HG02610 (cell line): Measurements from ENCODE around the gene CYTL1.
"Not testable (repeated sequence)": the region's sequence is repeated elsewhere in the genome, so short reads cannot be mapped to it uniquely, and the experiment has no call there.

ENCODE experiments used
- ATAC-seq: cut with Tn5 transposase; IDR thresholded peaks from one replicate; pipeline ENCODE4 v1.9.1; 2021; ENCODE audit warnings: mild to moderate bottlenecking, moderate library complexity; ENCODE audit not compliant: unreplicated experiment

Gene CYTL1

GRCh38 chr4:5003372-5003857 lies 15.8 kb downstream of the CYTL1 start:
- ATAC-seq: no peak

- ATAC-seq: not testable (repeated sequence)
Measured at GRCh38 chr4:5001641-5002040, 17.6 kb downstream of the CYTL1 start.

GRCh38 chr4:4996935-4997334 lies 22.3 kb downstream of the CYTL1 start:
- not testable (repeated sequence) for ATAC-seq

GRCh38 chr4:4995908-4996265 lies 23.4 kb downstream of the CYTL1 start:
- ATAC-seq: no peak

GRCh38 chr4:4995103-4995907 lies 24.0 kb downstream of the CYTL1 start:
- ATAC-seq: no peak

GRCh38 chr4:4994312-4995097 lies 24.8 kb downstream of the CYTL1 start:
- ATAC-seq: no peak

- ATAC-seq: no peak
Measured at GRCh38 chr4:4992833-4993232, 26.4 kb downstream of the CYTL1 start.

- ATAC-seq: no peak
Measured at GRCh38 chr4:4991541-4992099, 27.6 kb downstream of the CYTL1 start.

GRCh38 chr4:4990857-4991540 lies 28.3 kb downstream of the CYTL1 start:
- no peak for ATAC-seq

GRCh38 chr4:4990329-4990728 lies 28.9 kb downstream of the CYTL1 start:
- ATAC-seq: no peak

GRCh38 chr4:4989083-4989622 lies 30.1 kb downstream of the CYTL1 start:
- no peak for ATAC-seq

- ATAC-seq: no peak
Measured at GRCh38 chr4:4987656-4988055, 31.6 kb downstream of the CYTL1 start.

GRCh38 chr4:4986841-4987240 lies 32.4 kb downstream of the CYTL1 start:
- ATAC-seq: no peak

GRCh38 chr4:4985844-4986243 lies 33.4 kb downstream of the CYTL1 start:
- ATAC-seq: no peak

GRCh38 chr4:4985036-4985435 lies 34.2 kb downstream of the CYTL1 start:
- no peak for ATAC-seq

- no peak for ATAC-seq
Measured at GRCh38 chr4:4984186-4984585, 35.1 kb downstream of the CYTL1 start.

GRCh38 chr4:4981827-4982226 lies 37.4 kb downstream of the CYTL1 start:
- ATAC-seq: no peak

GRCh38 chr4:4981427-4981826 lies 37.8 kb downstream of the CYTL1 start:
- ATAC-seq: no peak

GRCh38 chr4:4980621-4981230 lies 38.5 kb downstream of the CYTL1 start:
- ATAC-seq: no peak

GRCh38 chr4:4979971-4980370 lies 39.3 kb downstream of the CYTL1 start:
- no peak for ATAC-seq
